Inferior parietal cortex (tissue), 1 donor: ENCODE data around the gene ADAT3.
"Not testable (repeated sequence)": the region's sequence is repeated elsewhere in the genome, so short reads cannot be mapped to it uniquely, and the experiment has no call there.

Source experiments
- DNase-seq: peaks from one replicate; pipeline ENCODE4 v3.0.0-alpha.2; 2016; ENCODE audit errors: extremely low spot score

Gene ADAT3

DNA sequence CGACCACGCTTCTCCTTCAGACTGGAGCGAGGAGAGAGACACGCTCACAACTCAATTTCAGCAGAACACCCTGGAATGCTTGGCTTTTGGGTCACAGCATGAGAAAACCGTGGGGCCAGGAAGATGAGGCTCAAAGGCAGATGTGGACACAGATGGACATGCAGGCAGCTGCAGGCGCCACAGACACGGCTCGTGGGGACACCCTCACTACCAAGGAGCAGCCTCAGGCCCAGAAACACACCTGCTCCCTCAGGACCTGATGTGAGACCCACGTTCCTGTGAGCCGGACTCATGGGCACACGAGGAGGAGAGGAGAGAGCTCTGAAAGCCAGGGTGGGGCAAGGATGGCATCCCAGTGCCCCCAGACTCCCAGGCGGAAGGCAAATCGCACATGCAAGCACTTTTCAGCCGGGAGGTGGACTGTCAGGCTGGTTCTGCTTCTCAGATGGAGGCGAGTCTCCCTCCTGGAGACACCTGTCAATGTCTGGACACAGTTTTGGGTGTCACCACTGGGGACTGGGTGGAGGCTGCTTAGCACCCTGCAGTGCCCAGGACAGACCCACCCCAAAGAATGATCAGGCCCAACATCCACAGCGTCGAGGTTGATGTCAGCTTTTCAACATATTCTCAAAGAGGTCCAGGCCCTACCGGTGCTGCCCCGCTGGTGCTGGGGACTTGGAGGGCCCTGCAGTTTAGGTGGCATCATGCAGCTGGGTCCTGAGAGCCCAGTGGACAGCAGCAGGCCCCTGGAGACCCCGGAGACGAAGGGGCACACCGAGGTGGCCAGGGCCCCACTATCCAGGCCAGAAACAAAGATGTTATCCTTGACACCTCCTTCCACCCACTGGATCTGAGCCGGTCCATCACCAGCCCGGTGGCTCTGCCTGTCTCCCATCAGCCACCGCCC lies 22.2 kb upstream of the ADAT3 start:
- DNase-seq, result no peak

DNA sequence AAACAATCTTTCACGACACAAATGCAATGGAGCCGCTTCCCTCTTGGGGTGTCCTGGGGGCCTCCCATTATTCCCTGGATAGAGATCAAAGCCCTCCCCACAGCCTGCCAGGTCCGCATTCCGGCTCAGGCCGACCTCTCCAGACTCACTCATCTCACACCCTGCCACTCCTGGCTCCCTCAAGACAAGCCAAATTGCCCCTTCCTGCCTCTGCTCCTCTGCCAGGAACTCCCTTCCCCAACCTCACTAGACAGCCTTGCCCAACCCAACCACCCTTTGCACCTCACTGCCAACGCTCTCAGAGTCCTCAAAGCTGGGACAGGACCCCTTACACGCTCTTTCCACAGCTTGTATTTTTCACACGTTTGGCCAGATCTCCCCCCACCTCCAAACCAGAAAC lies 21.4 kb upstream of the ADAT3 start:
- no peak for DNase-seq

DNA sequence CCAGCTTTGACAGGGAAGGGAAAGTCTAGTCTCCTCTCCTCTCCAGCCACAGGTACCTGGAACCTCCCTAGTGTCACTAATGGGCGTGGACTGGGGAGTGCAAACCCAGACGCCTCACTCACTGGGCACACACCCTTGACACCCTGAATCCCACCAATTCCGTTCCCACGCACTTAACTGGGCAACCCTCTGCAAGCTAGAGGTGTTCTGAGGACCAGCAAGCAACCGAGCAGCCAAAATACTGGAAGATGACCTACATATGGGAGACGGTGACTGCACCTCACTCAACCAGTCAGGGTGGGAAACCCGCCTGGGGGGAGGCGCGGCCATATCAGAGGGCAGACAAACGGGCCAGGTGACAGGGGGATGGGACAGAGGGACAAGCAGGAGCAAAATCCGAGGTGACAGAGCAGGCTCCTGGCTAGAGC lies 20.9 kb upstream of the ADAT3 start:
- no peak for DNase-seq

DNA sequence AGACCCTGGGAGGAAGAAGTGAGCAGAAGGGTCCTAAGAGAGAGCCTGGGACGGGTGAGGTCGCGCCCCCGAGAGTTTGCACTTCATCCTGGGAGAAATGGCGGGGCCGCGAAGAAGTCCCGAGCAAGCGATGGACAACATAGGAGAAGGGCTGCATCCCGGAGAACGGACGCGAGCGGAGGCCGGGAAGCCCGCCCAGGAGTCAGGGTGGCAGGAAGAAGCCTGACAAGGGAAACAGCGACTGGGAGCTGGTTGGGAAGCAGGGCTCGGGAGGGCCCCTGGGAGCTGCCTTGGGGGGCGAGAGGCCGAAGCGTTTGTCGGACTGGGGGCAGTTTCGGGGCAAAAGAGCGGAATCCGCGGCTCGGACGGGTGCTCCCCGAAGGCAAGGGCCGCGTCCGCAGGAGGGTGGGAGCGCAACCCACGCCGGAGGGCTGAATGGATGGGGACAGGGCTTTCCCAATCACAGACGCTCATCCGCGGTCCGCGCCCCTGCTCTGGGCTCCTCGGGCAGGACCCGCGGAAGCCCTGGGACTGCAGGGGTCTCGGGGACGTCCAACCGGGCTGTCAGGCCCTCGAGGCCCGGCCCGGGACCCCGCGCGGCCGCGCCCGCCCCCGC lies 20.4 kb upstream of the ADAT3 start:
- DNase-seq, result no peak

DNA sequence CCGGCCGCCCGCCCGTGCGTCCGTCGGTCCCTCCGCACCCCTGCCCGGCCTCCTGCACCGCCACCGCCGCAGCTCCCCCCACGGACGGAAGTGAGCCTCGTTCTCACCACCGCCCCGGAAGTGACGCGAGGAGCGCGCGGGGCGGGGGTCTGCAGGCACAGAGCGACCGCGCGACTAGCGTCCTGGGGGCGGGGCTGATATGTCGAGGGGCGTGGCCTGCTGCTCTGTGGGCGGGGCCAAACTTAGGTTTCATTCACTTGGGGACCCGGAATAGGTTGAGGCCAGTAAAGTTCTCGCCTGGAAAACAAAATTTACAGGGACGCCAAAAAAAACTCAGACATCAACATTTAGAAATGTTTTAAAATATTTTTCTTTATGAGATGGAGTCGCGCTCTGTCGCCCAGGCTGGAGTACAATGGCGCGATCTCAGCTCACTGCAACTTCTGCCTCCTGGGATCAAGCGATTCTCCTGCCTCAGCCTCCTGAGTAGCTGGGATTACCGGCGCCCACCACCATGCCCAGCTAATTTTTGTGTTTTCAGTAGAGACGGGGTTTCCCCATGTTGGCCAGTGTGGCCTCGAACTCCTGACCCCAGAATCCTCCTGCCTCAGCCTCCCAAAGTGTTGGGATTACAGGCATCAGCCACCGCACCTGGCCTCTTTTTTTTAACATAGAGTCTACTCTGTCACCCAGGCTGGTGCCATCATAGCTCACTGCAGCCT lies 19.6 kb upstream of the ADAT3 start, which contains the start of gene ABHD17A:
TSS of gene ABHD17A (minus strand) at position 99 of the 722 bp plus-strand sequence. CDS start 3,930 bp downstream, outside the sequence.
- DNase-seq, result peak; percentile 96

- DNase-seq, result not testable (repeated sequence)
Measured at GRCh38 chr19:1886360-1886759, 18.8 kb upstream of the ADAT3 start.

DNA sequence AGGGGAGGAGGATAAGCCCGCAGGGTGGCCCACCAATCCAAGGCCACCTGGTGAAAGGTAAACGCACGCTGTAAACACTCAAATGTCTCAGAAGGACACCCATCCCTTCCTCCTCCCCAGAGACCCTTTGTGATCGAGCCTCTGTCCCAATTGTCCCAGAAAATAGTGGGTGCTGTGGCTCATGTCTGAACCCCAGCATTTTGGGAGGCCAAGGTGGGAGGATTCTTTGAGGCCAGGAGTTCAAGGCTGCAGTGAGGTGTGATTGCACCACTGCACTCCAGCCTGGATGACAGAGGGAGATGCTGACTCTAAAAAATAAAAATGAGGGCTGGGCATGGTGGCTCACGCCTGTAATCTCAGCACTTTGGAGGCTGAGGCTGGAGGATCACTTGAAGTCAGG lies 16.8 kb upstream of the ADAT3 start:
- no peak for DNase-seq

DNA sequence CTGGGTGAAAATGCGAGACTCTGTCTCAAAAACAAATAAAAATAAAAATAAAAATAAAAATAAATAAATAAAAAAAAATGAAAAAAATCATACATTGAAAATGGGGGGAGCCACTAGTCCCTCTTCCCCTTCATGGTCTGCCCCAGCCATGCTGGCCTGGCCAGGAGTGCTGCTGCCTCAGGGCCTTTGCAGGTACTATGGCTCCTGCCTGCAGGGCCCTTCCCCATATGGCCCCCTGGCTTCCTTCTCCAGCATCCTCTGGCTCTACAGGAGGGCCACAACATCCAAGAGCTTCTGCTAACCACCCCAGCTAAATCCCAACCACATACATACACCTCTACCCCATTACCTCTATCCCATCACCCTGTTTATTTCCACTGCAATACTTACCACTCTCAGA lies 15.3 kb upstream of the ADAT3 start:
- DNase-seq, result no peak

GRCh38 chr19:1893791-1894190 lies 11.4 kb upstream of the ADAT3 start:
- no peak for DNase-seq

DNA sequence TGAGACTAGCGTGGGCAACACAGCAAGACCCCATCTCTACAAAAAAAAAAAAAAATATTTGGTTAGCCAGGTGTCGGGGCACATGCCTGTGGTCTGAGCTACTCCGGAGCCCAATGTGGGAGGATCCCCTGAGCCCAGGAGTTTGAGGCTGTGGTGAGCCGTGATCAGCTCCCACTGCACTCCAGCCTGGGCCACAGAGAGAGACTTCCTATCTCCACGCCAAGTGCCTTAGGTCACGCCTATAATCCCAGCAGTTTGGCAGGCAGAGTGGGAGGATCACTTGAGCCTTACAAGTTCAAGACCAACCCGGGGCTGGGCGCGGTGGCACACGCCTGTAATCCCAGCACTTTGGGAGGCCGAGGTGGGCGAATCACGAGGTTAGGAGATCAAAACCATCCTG lies 8.7 kb upstream of the ADAT3 start:
- no peak for DNase-seq

GRCh38 chr19:1901940-1902404 lies 3.2 kb upstream of the ADAT3 start:
- no peak for DNase-seq

GRCh38 chr19:1902923-1903322 lies 2.3 kb upstream of the ADAT3 start:
- no peak for DNase-seq

DNA sequence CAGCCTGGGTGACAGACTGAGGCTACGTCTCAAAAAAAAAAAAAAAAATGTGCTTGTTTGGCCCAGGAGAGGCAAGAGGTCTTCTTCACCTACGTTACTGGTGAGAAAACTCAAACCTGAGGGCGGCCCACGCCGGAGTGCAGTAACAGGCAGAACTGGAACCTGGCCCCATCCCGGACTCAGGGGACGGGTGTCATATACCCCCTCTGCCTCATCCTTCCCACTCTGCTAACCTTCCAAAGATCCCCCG lies 414 bp upstream of the ADAT3 start:
- DNase-seq, result no peak

DNA sequence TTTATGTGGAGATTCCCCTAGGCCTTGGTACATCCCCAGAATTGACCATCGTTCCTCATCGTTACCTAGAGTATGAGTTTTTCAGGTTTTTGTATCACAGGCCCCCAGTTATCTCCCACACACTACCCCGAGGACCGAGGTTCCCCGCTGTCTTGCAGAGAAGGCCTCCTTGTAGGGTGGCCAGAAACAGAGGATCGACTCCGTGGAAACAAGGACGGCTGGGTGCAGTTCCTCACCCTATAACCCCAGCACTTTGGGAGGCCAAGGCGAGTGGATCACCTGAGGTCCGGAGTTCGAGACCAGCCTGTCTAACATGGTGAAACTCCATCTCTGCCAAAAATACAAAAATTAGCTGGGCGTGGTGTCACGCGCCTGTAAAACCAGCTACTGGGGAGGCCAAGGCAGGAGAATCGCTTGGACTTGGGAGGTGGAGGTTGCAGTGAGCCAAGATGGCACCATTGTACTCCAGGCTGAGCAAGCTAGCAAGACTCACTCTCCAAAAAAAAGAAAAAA lies 720 bp downstream of the ADAT3 start:
- no peak for DNase-seq

DNA sequence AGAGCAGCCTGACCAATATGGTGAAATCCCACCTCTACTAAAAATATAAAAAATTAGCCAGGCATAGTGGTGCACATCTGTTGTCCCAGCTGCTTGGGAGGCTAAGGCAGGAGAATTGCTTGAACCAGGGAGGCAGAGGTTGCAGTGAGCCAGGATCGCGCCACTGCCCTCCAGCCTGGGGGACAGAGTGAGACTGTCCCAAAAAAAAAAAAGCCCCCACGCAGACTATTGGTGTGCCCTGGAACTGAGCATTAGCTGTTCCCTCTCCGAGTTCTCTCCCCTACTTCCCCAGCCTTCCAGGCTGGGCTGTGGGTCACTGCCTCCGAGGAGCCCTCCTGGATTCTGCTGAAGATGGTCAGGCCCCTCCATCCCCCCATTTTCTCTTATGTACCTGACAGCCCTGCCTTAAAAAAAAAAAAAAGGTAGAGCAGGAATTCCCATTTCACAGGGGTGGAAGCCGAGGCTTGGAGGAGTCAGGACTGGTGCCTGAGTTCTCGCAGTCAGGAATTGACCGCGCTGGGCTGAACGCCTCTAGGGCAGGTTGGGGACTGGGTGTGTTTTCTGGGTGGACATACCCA lies 1.9 kb downstream of the ADAT3 start:
- no peak for DNase-seq

GRCh38 chr19:1907563-1908363 lies 2.6 kb downstream of the ADAT3 start:
- no peak for DNase-seq

- DNase-seq, result no peak
Measured at GRCh38 chr19:1908364-1908678, 3.1 kb downstream of the ADAT3 start.

- no peak for DNase-seq
Measured at GRCh38 chr19:1909761-1910080, 4.5 kb downstream of the ADAT3 start.

- DNase-seq, result no peak
Measured at GRCh38 chr19:1910177-1910576, 5.0 kb downstream of the ADAT3 start.

- DNase-seq, result no peak
Measured at GRCh38 chr19:1911098-1911497, 5.9 kb downstream of the ADAT3 start.

DNA sequence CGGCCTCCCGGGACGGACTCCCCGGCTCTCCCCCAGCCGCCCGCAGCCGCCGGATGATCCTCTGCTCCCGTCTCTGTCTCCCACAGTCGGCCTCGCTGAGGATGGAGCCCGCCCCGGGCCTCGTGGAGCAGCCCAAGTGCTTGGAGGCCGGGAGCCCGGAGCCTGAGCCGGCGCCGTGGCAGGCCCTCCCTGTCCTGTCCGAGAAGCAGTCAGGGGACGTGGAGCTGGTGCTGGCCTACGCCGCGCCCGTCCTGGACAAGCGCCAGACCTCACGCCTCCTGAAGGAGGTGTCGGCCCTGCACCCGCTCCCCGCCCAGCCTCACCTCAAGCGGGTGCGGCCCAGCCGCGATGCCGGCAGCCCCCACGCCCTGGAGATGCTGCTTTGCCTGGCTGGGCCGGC lies 6.8 kb downstream of the ADAT3 start:
- no peak for DNase-seq
